HepG2 (cell line): ENCODE results near the gene C6orf62. TPM values are rescaled to one million over a fixed set of nuclear protein-coding genes. Genes with fewer than 3 reads are reported as not detected.
A peak's percentile ranks its signal among the peaks of the same experiment; 100 is the strongest.

Experiments used
- AHR ChIP-seq: IDR thresholded peaks from 2 replicates; pipeline ENCODE4 v1.6.1; 2018; ENCODE audit warnings: missing genetic modification reagents, missing compliant biosample characterization
- ARNTL ChIP-seq: sonication (generic); formaldehyde crosslinking; IDR thresholded peaks from 2 replicates; pipeline ENCODE4 v1.4.0; 2020; ENCODE audit warnings: mild to moderate bottlenecking, missing genetic modification reagents
- ATF6 ChIP-seq: sonication (generic); formaldehyde crosslinking; conservative IDR thresholded peaks from 2 replicates; pipeline ENCODE4 v1.4.0; 2020; ENCODE audit warnings: missing genetic modification reagents
- FOXA3 ChIP-seq: IDR thresholded peaks from 2 replicates; pipeline ENCODE4 v1.6.1; 2016; ENCODE audit warnings: missing genetic modification reagents, missing compliant biosample characterization
- FOXO4 ChIP-seq: sonication (generic); formaldehyde crosslinking; conservative IDR thresholded peaks from 2 replicates; pipeline ENCODE4 v1.8.1; 2023; ENCODE audit warnings: missing genetic modification reagents
- HNRNPL ChIP-seq: fragments of 200-400 bp; formaldehyde crosslinking; IDR thresholded peaks from 2 replicates; pipeline ENCODE4 v1.6.1; 2017; ENCODE audit warnings: mild to moderate bottlenecking, low read depth, low read length
- KLF13 ChIP-seq: sonication (generic); formaldehyde crosslinking; IDR thresholded peaks from 2 replicates; pipeline ENCODE4 v1.4.0; 2020; ENCODE audit warnings: mild to moderate bottlenecking, missing genetic modification reagents
- LCORL ChIP-seq, 2 experiments: fragments of 450-650 bp in 1 of 2; sonication (generic) in 1 of 2; formaldehyde crosslinking in 1 of 2; IDR thresholded peaks; 2 replicates each; pipeline versions ENCODE4 v1.5.0 to v1.6.1; 2017 to 2020; ENCODE audit warnings: antibody characterized with exemption in 1 of 2, missing genetic modification reagents in 1 of 2
- MTERF4 ChIP-seq: sonication (generic); formaldehyde crosslinking; IDR thresholded peaks from 2 replicates; pipeline ENCODE4 v1.8.0; 2023; ENCODE audit warnings: mild to moderate bottlenecking, missing genetic modification reagents
- SNAI1 ChIP-seq: sonication (generic); formaldehyde crosslinking; IDR thresholded peaks from 2 replicates; pipeline ENCODE4 v1.5.0; 2020; ENCODE audit warnings: mild to moderate bottlenecking, missing genetic modification reagents, borderline replicate concordance
- ZBTB4 ChIP-seq: sonication (generic); formaldehyde crosslinking; IDR thresholded peaks from 2 replicates; pipeline ENCODE4 v1.4.0; 2020; ENCODE audit warnings: missing genetic modification reagents, mild to moderate bottlenecking, borderline replicate concordance
- ZNF605 ChIP-seq: sonication (generic); formaldehyde crosslinking; IDR thresholded peaks from 2 replicates; pipeline ENCODE4 v1.8.0; 2022; ENCODE audit warnings: mild to moderate bottlenecking, missing genetic modification reagents
- polyA plus RNA-seq, 8 experiments: library from polyadenylated mRNA; depleted of rRNA in 3 of 8; stranded (reverse) in 7 of 8; unstranded in 1 of 8; fragments of >200 nt; fragmentation: Illumina TruSeq in 4 of 8; extraction: Trizol in 4 of 8; gene quantifications; 2 replicates each; pipeline versions ENCODE4 v1.2.1 to v1.2.3, GENCODE V29; 2011 to 2016; ENCODE audit warnings: low read depth in 4 of 8, missing spikeins in 1 of 8, mixed read lengths in 1 of 8; ENCODE audit not compliant: insufficient read depth in 1 of 8
- total RNA-seq, 5 experiments: library from RNA; depleted of rRNA; stranded (reverse); fragments of >200 nt; fragmentation: Illumina TruSeq; extraction: Trizol; gene quantifications; 2 replicates each; pipeline ENCODE4 v1.2.3, GENCODE V29; 2016; ENCODE audit warnings: low read depth in 1 of 5

C6orf62 gene
- total and polyA plus RNA-seq, 2 of the 13 experiments (the other 11 are each of a cell fraction or from before 2014, with no cell fraction given) = 54.8 to 90.4 TPM

GRCh38 chr6:24720604-24721460, 1.9 kb upstream of the C6orf62 start (continued):
- TF ChIP-seq ATF6 (peak; percentile 52; the same call in 1 of the 2 replicates), LCORL (IDR thresholded peaks at IDR 0.05) (no peak), LCORL (CRISPR knock-in tag; IDR thresholded peaks at IDR 0.05) (peak; percentile 24; the same call in 1 of the 2 replicates), ZNF605 (CRISPR knock-in tag) (peak; percentile 47; the same call in 1 of the 2 replicates), KLF13 (CRISPR knock-in tag) (0 out of 2 replicates have a peak, but pooled peaks have one; percentile 44), ARNTL (CRISPR knock-in tag) (no peak), FOXA3 (peak; percentile 60), ZBTB4 (peak; percentile 76; the same call in 1 of the 2 replicates), SNAI1 (CRISPR knock-in tag) (no peak), FOXO4 (CRISPR knock-in tag) (peak; percentile 85; the same call in 1 of the 2 replicates), AHR (CRISPR knock-in tag) (peak; percentile 94), HNRNPL (peak; percentile 82), MTERF4 (peak; percentile 76; the same call in 1 of the 2 replicates)
